ENCODE data around the gene CDC45.

Gene CDC45

GRCh38 chr22:19548964-19549363, 69.2 kb downstream of the CDC45 start:
- Histone ChIP-seq H3K27ac (ENCODE audit: extremely low read depth, low read depth, low read length) (no peak overlapping the region), H3K4me1 (ENCODE audit: control insufficient read depth, insufficient read depth, low read length) (no peaks in the 10 kb centered on the region), H3K36me3 (ENCODE audit: control insufficient read depth in 2 of 2, insufficient read depth in 1 of 2, low read length in 2 of 2) (no peaks in the 10 kb centered on the region), H3K9me3 (ENCODE audit: control insufficient read depth, insufficient read depth, low read depth, low read length) (no peaks in the 10 kb centered on the region), H3K4me3 (ENCODE audit: low read depth, low read length) (no peak overlapping the region)
- CTCF ChIA-PET, result interaction anchor here (0.5 to 1.4 kb wide), 2 partner anchors 81 to 1377 kb away, joined by 3 read pairs; no protein-coding TSS in a partner anchor
- POLR2A ChIA-PET, result no interaction called here
- TF ChIP-seq ZNF174 (tag by site-specific recombination; IDR thresholded peaks at IDR 0.05) (no peak), SP3 (tag by site-specific recombination; IDR thresholded peaks at IDR 0.05) (no peak), ZNF488 (tag by site-specific recombination; IDR thresholded peaks at IDR 0.05) (no peak), ZNF76 (tag by site-specific recombination; IDR thresholded peaks at IDR 0.05; ENCODE audit: borderline replicate concordance, low read depth) (no peak), ZNF530 (tag by site-specific recombination; IDR thresholded peaks at IDR 0.05; ENCODE audit: low read depth) (no peak), ZNF548 (tag by site-specific recombination; IDR thresholded peaks at IDR 0.05) (no peak), ZNF19 (tag by site-specific recombination; IDR thresholded peaks at IDR 0.05; ENCODE audit: low read depth) (no peak), ZSCAN4 (tag by site-specific recombination; IDR thresholded peaks at IDR 0.05) (no peak), ZNF645 (tag by site-specific recombination; IDR thresholded peaks at IDR 0.05) (no peak), ZNF23 (tag by site-specific recombination; IDR thresholded peaks at IDR 0.05; ENCODE audit: borderline replicate concordance) (no peak), IKZF3 (tag by site-specific recombination; IDR thresholded peaks at IDR 0.05) (no peak)

- ChIA-PET CTCF (no interaction called here), POLR2A (no interaction called here)
Measured at GRCh38 chr22:19549428-19549827, 69.7 kb downstream of the CDC45 start.

More at GRCh38 chr22:19549428-19549827, 69.7 kb downstream of the CDC45 start:
- Histone ChIP-seq H3K4me1 (ENCODE audit: control insufficient read depth, insufficient read depth, low read length) (no peaks in the 10 kb centered on the region), H3K4me3 (ENCODE audit: low read depth, low read length) (no peak overlapping the region), H3K36me3 (ENCODE audit: control insufficient read depth in 2 of 2, insufficient read depth in 1 of 2, low read length in 2 of 2) (no peaks in the 10 kb centered on the region), H3K9me3 (ENCODE audit: control insufficient read depth, insufficient read depth, low read depth, low read length) (no peaks in the 10 kb centered on the region), H3K27ac (ENCODE audit: extremely low read depth, low read depth, low read length) (no peak overlapping the region)
- no peak for TF ChIP-seq ZNF311 (tag by site-specific recombination; IDR thresholded peaks at IDR 0.05; ENCODE audit: borderline replicate concordance)
- no peak for TF ChIP-seq PATZ1 (tag by site-specific recombination; IDR thresholded peaks at IDR 0.05)
- TF ChIP-seq ZNF704 (tag by site-specific recombination; IDR thresholded peaks at IDR 0.05), result no peak
- TF ChIP-seq ZNF169 (tag by site-specific recombination; IDR thresholded peaks at IDR 0.05), result no peak
- no peak for TF ChIP-seq ZNF776 (tag by site-specific recombination; IDR thresholded peaks at IDR 0.05; ENCODE audit: borderline replicate concordance)
- TF ChIP-seq ZNF707 (tag by site-specific recombination; IDR thresholded peaks at IDR 0.05), result no peak
- TF ChIP-seq ZNF302 (tag by site-specific recombination; IDR thresholded peaks at IDR 0.05; ENCODE audit: low read depth), result no peak
- TF ChIP-seq ZNF514 (tag by site-specific recombination; IDR thresholded peaks at IDR 0.05), result no peak
- TF ChIP-seq ZNF747 (tag by site-specific recombination; IDR thresholded peaks at IDR 0.05), result no peak
- no peak for TF ChIP-seq HOXA7 (CRISPR knock-in tag; IDR thresholded peaks at IDR 0.05; ENCODE audit: borderline replicate concordance)
- TF ChIP-seq ZNF266 (tag by site-specific recombination; IDR thresholded peaks at IDR 0.05; ENCODE audit: low read depth), result no peak
- TF ChIP-seq ZNF785 (tag by site-specific recombination; IDR thresholded peaks at IDR 0.05), result no peak
- no peak for TF ChIP-seq OSR2 (tag by site-specific recombination; IDR thresholded peaks at IDR 0.05)
- TF ChIP-seq KLF10 (tag by site-specific recombination; IDR thresholded peaks at IDR 0.05), result no peak
- TF ChIP-seq ZNF211 (tag by site-specific recombination; IDR thresholded peaks at IDR 0.05; ENCODE audit: low read depth), result no peak
- no peak for TF ChIP-seq ZNF580 (tag by site-specific recombination; IDR thresholded peaks at IDR 0.05)

Data from HEK293 (cell line).